Vagina (tissue), 2 donors: ENCODE measurements around the gene FRS2.

Experiments used
- POLR2A ChIP-seq, 2 donors: fragments of 450-650 bp; IDR thresholded peaks; one replicate each; pipeline ENCODE4 v1.6.1; 2017; ENCODE audit warnings: antibody characterized with exemption in 2 of 2, mild to moderate bottlenecking in 2 of 2, moderate library complexity in 2 of 2
- POLR2AphosphoS5 ChIP-seq, 2 donors: sonication (generic); formaldehyde crosslinking; IDR thresholded peaks; one replicate each; pipeline ENCODE4 v1.9.0; 2017; ENCODE audit warnings: antibody characterized with exemption in 2 of 2, mild to moderate bottlenecking in 2 of 2, low read depth in 1 of 2; ENCODE audit not compliant: insufficient read depth in 1 of 2
- TF ChIP-seq, protein P1 (sequence below), 3 experiments: fragments of 450-650 bp in 2 of 3; fragments of 200-600 bp in 1 of 3; sonication (generic) in 1 of 3; IDR thresholded peaks; one replicate each; pipeline ENCODE4 v1.5.1; 2017 to 2019; ENCODE audit warnings: antibody characterized with exemption in 3 of 3, mild to moderate bottlenecking in 2 of 3, moderate library complexity in 2 of 3

DNA sequence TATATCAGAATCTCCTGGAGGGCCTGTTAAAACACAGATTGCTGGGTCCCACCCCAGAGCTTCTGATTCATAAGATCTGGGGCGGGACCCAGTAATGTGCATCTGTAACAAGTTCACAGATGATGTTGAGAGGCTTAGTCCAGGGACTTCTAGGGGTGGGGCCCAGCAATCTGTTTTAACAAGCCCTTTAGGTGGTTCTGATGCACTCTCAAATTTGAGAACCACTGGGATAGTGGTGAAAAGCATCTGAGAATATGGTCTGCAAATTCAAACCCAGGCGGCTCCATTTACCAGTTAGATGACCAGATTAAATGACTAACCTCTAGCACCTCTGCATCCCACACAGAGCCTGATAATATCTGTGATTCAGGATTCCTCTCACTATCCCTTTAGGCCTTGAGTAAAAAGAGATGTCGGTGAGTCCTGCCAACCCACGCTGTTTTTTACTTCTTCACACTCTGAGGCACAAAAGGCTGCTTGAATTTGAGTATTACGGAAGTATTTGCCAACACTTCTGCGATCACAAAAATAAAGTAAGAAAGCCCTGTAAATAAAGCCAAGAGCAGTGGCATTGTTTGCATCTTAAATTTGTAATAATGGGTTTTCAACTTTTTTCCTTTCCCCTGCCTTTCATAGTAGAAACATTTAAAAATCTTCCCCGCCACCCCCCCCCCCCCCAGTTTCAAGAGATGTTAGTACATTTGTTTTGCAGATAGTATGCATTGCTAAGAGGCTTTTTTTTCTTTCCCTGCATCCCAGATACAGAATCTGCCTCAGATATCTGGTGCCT is 1.8 kb upstream of the FRS2 start:
- TF ChIP-seq POLR2AphosphoS5 (IDR thresholded peaks at IDR 0.05; ENCODE audit: insufficient read depth in 1 of 2, low read depth in 1 of 2) (no peak), POLR2A (IDR thresholded peaks at IDR 0.05) (no peak)
- TF ChIP-seq, protein P1, sequence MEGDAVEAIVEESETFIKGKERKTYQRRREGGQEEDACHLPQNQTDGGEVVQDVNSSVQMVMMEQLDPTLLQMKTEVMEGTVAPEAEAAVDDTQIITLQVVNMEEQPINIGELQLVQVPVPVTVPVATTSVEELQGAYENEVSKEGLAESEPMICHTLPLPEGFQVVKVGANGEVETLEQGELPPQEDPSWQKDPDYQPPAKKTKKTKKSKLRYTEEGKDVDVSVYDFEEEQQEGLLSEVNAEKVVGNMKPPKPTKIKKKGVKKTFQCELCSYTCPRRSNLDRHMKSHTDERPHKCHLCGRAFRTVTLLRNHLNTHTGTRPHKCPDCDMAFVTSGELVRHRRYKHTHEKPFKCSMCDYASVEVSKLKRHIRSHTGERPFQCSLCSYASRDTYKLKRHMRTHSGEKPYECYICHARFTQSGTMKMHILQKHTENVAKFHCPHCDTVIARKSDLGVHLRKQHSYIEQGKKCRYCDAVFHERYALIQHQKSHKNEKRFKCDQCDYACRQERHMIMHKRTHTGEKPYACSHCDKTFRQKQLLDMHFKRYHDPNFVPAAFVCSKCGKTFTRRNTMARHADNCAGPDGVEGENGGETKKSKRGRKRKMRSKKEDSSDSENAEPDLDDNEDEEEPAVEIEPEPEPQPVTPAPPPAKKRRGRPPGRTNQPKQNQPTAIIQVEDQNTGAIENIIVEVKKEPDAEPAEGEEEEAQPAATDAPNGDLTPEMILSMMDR (IDR thresholded peaks at IDR 0.05): no peak
